HG02623 (cell line): ENCODE measurements around the gene RCN2.
"Not testable (repeated sequence)": the region's sequence is repeated elsewhere in the genome, so short reads cannot be mapped to it uniquely, and the experiment has no call there.

Source experiments
- ATAC-seq: cut with Tn5 transposase; IDR thresholded peaks from one replicate; pipeline ENCODE4 v1.9.1; 2021; ENCODE audit warnings: moderate library complexity; ENCODE audit not compliant: unreplicated experiment

The RCN2 gene

GRCh38 chr15:76931397-76932134 is at the start of gene RCN2:
TSS of gene RCN2 (plus strand) at chr15:76931749. CDS start at chr15:76931842, 93 bp downstream.
- ATAC-seq: peak; percentile 97

GRCh38 chr15:76885212-76885611 is 46.3 kb upstream of the RCN2 start:
- ATAC-seq: no peak

GRCh38 chr15:76887280-76888141 is 44.0 kb upstream of the RCN2 start:
- ATAC-seq: not testable (repeated sequence)

GRCh38 chr15:76892836-76893235 is 38.7 kb upstream of the RCN2 start:
- ATAC-seq: not testable (repeated sequence)

GRCh38 chr15:76894174-76894573 is 37.4 kb upstream of the RCN2 start:
- no peak for ATAC-seq

- ATAC-seq: no peak
These were observed 33.4 kb upstream of the RCN2 start for GRCh38 chr15:76898102-76898501.

- not testable (repeated sequence) for ATAC-seq
These were observed 32.2 kb upstream of the RCN2 start for GRCh38 chr15:76899176-76899930.

GRCh38 chr15:76899931-76900310 is 31.6 kb upstream of the RCN2 start:
- ATAC-seq: not testable (repeated sequence)

GRCh38 chr15:76901965-76902364 is 29.6 kb upstream of the RCN2 start:
- no peak for ATAC-seq

- no peak for ATAC-seq
These were observed 28.3 kb upstream of the RCN2 start for GRCh38 chr15:76903251-76903681.

GRCh38 chr15:76904461-76905012 is 27.0 kb upstream of the RCN2 start:
- no peak for ATAC-seq

- ATAC-seq: peak; percentile 83
These were observed 26.3 kb upstream of the RCN2 start, which contains the start of gene SCAPER for GRCh38 chr15:76905013-76905839. TSS of gene SCAPER (minus strand) at chr15:76905340. CDS start at chr15:76883817, 21,523 bp downstream.

- no peak for ATAC-seq
These were observed 25.7 kb upstream of the RCN2 start for GRCh38 chr15:76905855-76906254.

GRCh38 chr15:76912430-76912829 is 19.1 kb upstream of the RCN2 start:
- no peak for ATAC-seq

- ATAC-seq: no peak
These were observed 17.8 kb upstream of the RCN2 start for GRCh38 chr15:76913737-76914136.

GRCh38 chr15:76916369-76916768 is 15.2 kb upstream of the RCN2 start:
- ATAC-seq: no peak

GRCh38 chr15:76928201-76928600 is 3.3 kb upstream of the RCN2 start:
- ATAC-seq: no peak

GRCh38 chr15:76929011-76929760 is 2.4 kb upstream of the RCN2 start:
- no peak for ATAC-seq

- ATAC-seq: no peak
These were observed 635 bp upstream of the RCN2 start for GRCh38 chr15:76930831-76931396.
